A375 (cell line): ENCODE measurements around the gene PHGDH. TPM values are rescaled to one million over a fixed set of nuclear protein-coding genes. Genes with fewer than 3 reads are reported as not detected.

Experiments used
- total RNA-seq: library from RNA; depleted of rRNA; stranded (reverse); fragments of >200 nt; shearing (Covaris generic); gene quantifications from 2 replicates; pipeline ENCODE4 v1.2.3, GENCODE V29; 2014; rRNA removed

PHGDH gene
- 475 and 515 TPM in 2 replicates for total RNA-seq

GRCh38 chr1:119711804-119712341 is at the start of gene PHGDH:
TSS of gene PHGDH (plus strand) at chr1:119711934. CDS start at chr1:119712023, 89 bp downstream.

GRCh38 chr1:119768778-119769177 is 57.0 kb downstream of the PHGDH start, which contains the start of gene HMGCS2:
TSS of gene HMGCS2 (minus strand) at chr1:119768905. CDS start at chr1:119768844, 61 bp downstream.

Other genes with a start within 250 kb of the PHGDH start
- gene HSD3B1, start 204.7 kb upstream of the PHGDH start, total RNA-seq = not detected in 2 replicates
- gene ZNF697, start 63.7 kb upstream of the PHGDH start, total RNA-seq = 27.9 and 31.6 TPM in 2 replicates
- gene HMGCS2, start 57.0 kb downstream of the PHGDH start, total RNA-seq = 0.32 TPM in 1 of 2 replicates, not detected in the other
- not detected in 2 replicates for gene REG4, start 99.5 kb downstream of the PHGDH start, total RNA-seq
- gene ADAM30, start 184.6 kb downstream of the PHGDH start, total RNA-seq = not detected in 2 replicates